Muscle layer of duodenum (tissue), 2 donors: ENCODE measurements around the gene CCDC30.

Source experiments
- H3K27ac ChIP-seq: one replicate; pipeline ENCODE4 v1.7.0; 2013; ENCODE audit warnings: mild to moderate bottlenecking, low read length
- H3K27me3 ChIP-seq: one replicate; pipeline ENCODE4 v1.7.0; 2013; ENCODE audit warnings: low read depth, mild to moderate bottlenecking, control low read depth, low read length
- H3K36me3 ChIP-seq, 2 donors: one replicate each; pipeline ENCODE4 v1.7.0; 2013; ENCODE audit warnings: low read length in 2 of 2, control low read depth in 1 of 2, mild to moderate bottlenecking in 1 of 2; ENCODE audit not compliant: insufficient read depth in 2 of 2, control insufficient read depth in 1 of 2
- H3K4me1 ChIP-seq, 2 donors: one replicate each; pipeline ENCODE4 v1.7.0; 2013; ENCODE audit warnings: low read length in 2 of 2, mild to moderate bottlenecking in 2 of 2, control low read depth in 1 of 2, moderate library complexity in 1 of 2; ENCODE audit not compliant: insufficient read depth in 2 of 2, control insufficient read depth in 1 of 2
- H3K4me3 ChIP-seq, 2 donors: one replicate each; pipeline ENCODE4 v1.7.0; 2013; ENCODE audit warnings: low read length in 2 of 2, low read depth in 1 of 2, mild to moderate bottlenecking in 1 of 2
- H3K9me3 ChIP-seq, 2 donors: one replicate each; pipeline ENCODE4 v1.7.0; 2013; ENCODE audit warnings: low read length in 2 of 2, control low read depth in 1 of 2, mild to moderate bottlenecking in 1 of 2; ENCODE audit not compliant: control insufficient read depth in 1 of 2
- donor health status: healthy.

Gene CCDC30

GRCh38 chr1:42700006-42700405 is 236.9 kb downstream of the CCDC30 start:
- H3K4me3 ChIP-seq = no peak overlapping the region
- peaks cover 74 to 79% of the 10 kb centered on the region in 2 donors for H3K36me3 ChIP-seq

DNA sequence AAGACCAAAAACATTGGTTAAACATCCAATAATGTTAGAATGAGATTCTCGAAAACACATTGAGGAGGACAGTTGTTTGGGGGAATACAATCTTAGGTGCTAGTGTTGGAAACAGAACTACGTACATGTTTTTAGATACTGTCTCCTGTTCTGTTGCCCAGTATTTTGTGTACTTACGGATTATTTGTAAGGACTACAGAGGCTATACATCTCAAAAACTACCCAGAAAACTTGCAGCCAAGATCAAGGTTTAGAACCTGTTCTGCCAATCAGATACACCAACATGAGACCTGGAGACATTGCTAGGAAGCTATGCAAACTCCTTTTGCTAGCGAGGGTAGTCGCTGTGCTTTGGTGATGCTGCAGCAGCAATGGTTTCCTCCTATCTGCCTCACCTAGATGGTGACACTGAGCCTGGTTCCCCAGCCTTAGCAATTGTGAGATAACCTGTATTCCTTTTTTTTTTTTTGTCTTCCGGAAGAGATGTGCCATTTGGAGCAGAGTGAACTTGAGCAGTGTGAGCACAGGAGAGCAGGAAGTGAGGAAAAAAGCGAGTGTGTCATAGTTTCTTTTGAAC is 240.9 kb downstream of the CCDC30 start:
- Histone ChIP-seq H3K27me3 (no peaks in the 10 kb centered on the region), H3K4me1 (no peaks in the 10 kb centered on the region), H3K4me3 (no peak overlapping the region), H3K36me3 (peaks cover 53 to 79% of the 10 kb centered on the region in 2 donors), H3K27ac (no peak overlapping the region), H3K9me3 (no peaks in the 10 kb centered on the region)

More at GRCh38 chr1:42700006-42700405, 236.9 kb downstream of the CCDC30 start:
- H3K9me3 ChIP-seq = no peaks in the 10 kb centered on the region
- H3K27me3 ChIP-seq = no peaks in the 10 kb centered on the region
- no peaks in the 10 kb centered on the region for H3K4me1 ChIP-seq
- no peak overlapping the region for H3K27ac ChIP-seq
